Activated naive CD4-positive, alpha-beta T cell treated with anti-CD3 and anti-CD28 coated beads for 36 hours (primary cell): Measurements from ENCODE around the gene ADCY1. TPM values are rescaled to one million over a fixed set of nuclear protein-coding genes. Genes with fewer than 3 reads are reported as not detected.

Source experiments
- CTCF ChIA-PET: fragments of 350-600 bp; sonication (Branson Sonifier 250); formaldehyde crosslinking; loops from one replicate; lab custom pipeline; 2021; ENCODE audit warnings: antibody characterized with exemption; lab: Charles Lee
- DNase-seq: peaks from one replicate; pipeline ENCODE4 v3.0.0-alpha.2; 2020
- H3K27ac Mint-ChIP-seq: one replicate; pipeline ENCODE4 v1.8.0; 2021; ENCODE audit warnings: mild to moderate bottlenecking, mixed read lengths
- H3K27me3 Mint-ChIP-seq: one replicate; pipeline ENCODE4 v1.8.0; 2021; ENCODE audit warnings: low read depth, mixed read lengths
- H3K36me3 Mint-ChIP-seq: one replicate; pipeline ENCODE4 v1.8.0; 2021; ENCODE audit warnings: low read depth, mixed read lengths
- H3K4me1 Mint-ChIP-seq: one replicate; pipeline ENCODE4 v1.8.0; 2021; ENCODE audit warnings: low read depth, mixed read lengths
- H3K4me3 Mint-ChIP-seq: one replicate; pipeline ENCODE4 v1.8.0; 2021; ENCODE audit warnings: mild to moderate bottlenecking, moderate library complexity, mixed read lengths
- H3K9me3 Mint-ChIP-seq: one replicate; pipeline ENCODE4 v1.8.0; 2021; ENCODE audit warnings: mixed read lengths
- intact Hi-C: fragments of 100-400 bp; cut with micrococcal nuclease; formaldehyde crosslinking; loops from one replicate; pipeline ENCODE4 v1.15.1; 2023
- total RNA-seq, 2 experiments: library from RNA; stranded (reverse); gene quantifications; one replicate each; pipeline ENCODE4 v1.2.3, GENCODE V29; 2021

Gene ADCY1
- total RNA-seq, 2 experiments from 2014 or later: 0.29 to 0.30 TPM

DNA sequence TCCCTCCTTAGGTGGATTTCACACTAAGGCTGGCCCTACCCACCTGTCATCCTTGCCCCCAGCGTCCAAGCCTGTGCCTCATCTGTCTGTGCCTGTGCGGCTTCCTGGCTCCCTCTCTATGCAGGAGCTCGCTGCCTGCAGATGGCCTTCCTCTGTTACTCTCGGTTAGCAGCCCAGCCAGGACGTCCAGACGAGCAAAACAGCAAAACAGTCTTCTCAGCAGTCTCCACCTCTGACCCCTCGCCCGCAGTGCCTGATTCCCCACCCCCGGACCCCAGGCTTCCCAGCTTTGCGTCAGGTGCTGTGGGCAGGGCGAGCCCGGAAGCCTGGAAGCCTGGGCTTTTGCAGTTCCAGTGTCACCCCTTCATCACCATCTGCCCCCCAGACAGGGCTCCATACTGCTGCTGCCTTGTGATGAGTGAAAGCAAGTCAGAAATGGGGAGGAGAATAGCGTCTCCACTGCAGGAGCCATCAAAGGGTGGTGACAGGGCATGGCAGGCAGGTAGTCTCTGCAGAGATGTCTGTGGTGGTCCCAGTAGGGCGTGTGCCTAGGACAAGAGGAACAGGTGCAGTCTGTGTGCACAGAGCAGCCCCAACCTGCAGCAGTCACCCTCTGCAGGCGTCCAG is 88.5 kb downstream of the ADCY1 start:
- Mint-ChIP-seq H3K9me3 (no peaks in the 10 kb centered on the region), H3K4me3 (no peak overlapping the region), H3K4me1 (no peaks in the 10 kb centered on the region), H3K27ac (no peak overlapping the region), H3K36me3 (no peaks in the 10 kb centered on the region), H3K27me3 (peaks cover 2% of the 10 kb centered on the region)
- intact Hi-C loops: no loop called here
- CTCF ChIA-PET: interaction anchor here (1.0 kb wide), 1 partner anchor 191 kb away, joined by 5 read pairs; no protein-coding TSS in a partner anchor
- no peak for DNase-seq

DNA sequence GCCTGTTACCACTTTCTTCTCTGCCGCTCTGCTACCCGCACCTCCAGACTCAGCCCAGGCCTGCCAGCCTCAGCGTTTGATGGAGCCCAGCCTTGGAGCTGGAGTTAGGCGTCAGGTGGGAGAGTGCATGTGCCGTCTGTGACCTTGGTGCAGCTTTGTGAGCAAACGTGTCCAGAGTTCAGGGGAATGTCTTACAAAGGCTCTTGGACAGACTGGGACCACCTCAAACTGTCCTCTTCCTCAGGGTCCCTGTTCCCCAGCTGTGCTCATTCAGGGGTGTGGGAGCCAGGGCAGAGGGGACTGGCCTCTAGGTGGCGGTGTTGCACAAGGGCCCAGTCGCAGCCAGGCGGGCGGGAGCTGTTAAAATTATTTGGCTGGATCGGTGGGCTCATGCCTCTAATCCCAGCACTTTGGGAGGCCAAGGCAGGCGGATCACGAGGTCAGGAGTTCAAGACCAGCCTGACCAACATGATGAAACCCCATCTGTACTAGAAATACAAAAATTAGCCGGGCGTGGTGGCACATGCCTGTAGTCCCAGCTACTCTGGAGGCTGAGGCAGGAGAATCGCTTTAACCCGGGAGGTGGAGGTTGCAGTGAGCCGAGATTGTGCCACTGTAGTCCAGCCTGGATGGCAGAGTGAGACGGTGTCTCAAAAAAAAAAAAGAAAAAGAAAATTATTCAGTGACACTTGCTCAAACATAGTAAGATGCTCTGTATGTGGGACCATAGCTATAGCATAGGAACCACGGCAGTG is 89.2 kb downstream of the ADCY1 start:
- Mint-ChIP-seq H3K27ac (no peak overlapping the region), H3K27me3 (peaks cover 2% of the 10 kb centered on the region), H3K9me3 (no peaks in the 10 kb centered on the region), H3K36me3 (no peaks in the 10 kb centered on the region), H3K4me3 (no peak overlapping the region), H3K4me1 (no peaks in the 10 kb centered on the region)
- intact Hi-C loops: no loop called here
- peak; percentile 37 for DNase-seq
- CTCF ChIA-PET: interaction anchor here (1.0 kb wide), 1 partner anchor 191 kb away, joined by 5 read pairs; no protein-coding TSS in a partner anchor

GRCh38 chr7:45663965-45664633 is 89.9 kb downstream of the ADCY1 start:
- Mint-ChIP-seq H3K9me3 (no peaks in the 10 kb centered on the region), H3K27me3 (peaks cover 2% of the 10 kb centered on the region), H3K4me3 (no peak overlapping the region), H3K27ac (no peak overlapping the region), H3K4me1 (no peaks in the 10 kb centered on the region), H3K36me3 (no peaks in the 10 kb centered on the region)
- intact Hi-C loops: no loop called here
- DNase-seq: no peak
- CTCF ChIA-PET: interaction anchor here (0.7 to 1.0 kb wide), 2 partner anchors 169 to 190 kb away, joined by 3 to 5 read pairs; no protein-coding TSS in a partner anchor

DNA sequence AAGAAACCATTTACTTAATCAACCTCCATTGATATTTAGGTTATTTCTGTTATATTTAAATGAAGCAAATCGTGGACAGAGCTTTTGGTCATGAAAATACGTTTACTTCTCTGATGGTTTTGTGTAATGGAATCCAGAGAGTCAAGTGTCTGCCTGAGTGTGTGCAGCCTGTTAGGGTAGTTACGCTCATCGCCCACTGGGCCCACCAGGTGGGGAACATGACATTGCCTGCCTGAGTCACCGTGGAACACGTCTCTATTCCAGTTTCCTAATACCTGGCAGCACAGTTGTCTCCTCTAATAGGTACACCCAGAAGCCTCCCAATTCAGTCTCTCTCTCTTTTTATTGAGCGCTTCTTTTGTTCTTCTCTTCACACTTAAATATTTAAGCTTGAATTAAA is 91.0 kb downstream of the ADCY1 start:
- intact Hi-C loops: no loop called here
- Mint-ChIP-seq H3K4me1 (no peaks in the 10 kb centered on the region), H3K27ac (no peak overlapping the region), H3K36me3 (no peaks in the 10 kb centered on the region), H3K4me3 (no peak overlapping the region), H3K27me3 (peaks cover 1% of the 10 kb centered on the region), H3K9me3 (no peaks in the 10 kb centered on the region)
- no peak for DNase-seq
- CTCF ChIA-PET: no interaction called here

- no peak overlapping the region for H3K4me3 Mint-ChIP-seq
- CTCF ChIA-PET: no interaction called here
- no peak overlapping the region for H3K27ac Mint-ChIP-seq
- H3K27me3 Mint-ChIP-seq: peaks cover 5% of the 10 kb centered on the region
- intact Hi-C loops: no loop called here
- H3K4me1 Mint-ChIP-seq: no peaks in the 10 kb centered on the region
- H3K36me3 Mint-ChIP-seq: no peaks in the 10 kb centered on the region
- H3K9me3 Mint-ChIP-seq: no peaks in the 10 kb centered on the region
- DNase-seq: no peak
Observed at GRCh38 chr7:45670227-45670626, 96.1 kb downstream of the ADCY1 start.

- CTCF ChIA-PET: no interaction called here
- Mint-ChIP-seq H3K27me3 (peaks cover 5% of the 10 kb centered on the region), H3K36me3 (no peaks in the 10 kb centered on the region), H3K27ac (no peak overlapping the region), H3K4me3 (no peak overlapping the region), H3K4me1 (no peaks in the 10 kb centered on the region), H3K9me3 (no peaks in the 10 kb centered on the region)
- DNase-seq: no peak
- intact Hi-C loops: no loop called here
Observed at GRCh38 chr7:45670717-45671116, 96.5 kb downstream of the ADCY1 start.

- intact Hi-C loops: no loop called here
- Mint-ChIP-seq H3K36me3 (no peaks in the 10 kb centered on the region), H3K9me3 (no peaks in the 10 kb centered on the region), H3K27me3 (peaks cover 19% of the 10 kb centered on the region), H3K4me3 (no peak overlapping the region), H3K4me1 (no peaks in the 10 kb centered on the region), H3K27ac (no peak overlapping the region)
- no peak for DNase-seq
- CTCF ChIA-PET: no interaction called here
Observed at GRCh38 chr7:45677311-45677900, 103.2 kb downstream of the ADCY1 start.

- H3K27ac Mint-ChIP-seq: no peak overlapping the region
- no peak for DNase-seq
- no peak overlapping the region for H3K4me3 Mint-ChIP-seq
- H3K4me1 Mint-ChIP-seq: no peaks in the 10 kb centered on the region
- intact Hi-C loops: no loop called here
- no peaks in the 10 kb centered on the region for H3K9me3 Mint-ChIP-seq
- CTCF ChIA-PET: no interaction called here
- no peaks in the 10 kb centered on the region for H3K36me3 Mint-ChIP-seq
- H3K27me3 Mint-ChIP-seq: peaks cover 19% of the 10 kb centered on the region
Observed at GRCh38 chr7:45679516-45679915, 105.3 kb downstream of the ADCY1 start.

DNA sequence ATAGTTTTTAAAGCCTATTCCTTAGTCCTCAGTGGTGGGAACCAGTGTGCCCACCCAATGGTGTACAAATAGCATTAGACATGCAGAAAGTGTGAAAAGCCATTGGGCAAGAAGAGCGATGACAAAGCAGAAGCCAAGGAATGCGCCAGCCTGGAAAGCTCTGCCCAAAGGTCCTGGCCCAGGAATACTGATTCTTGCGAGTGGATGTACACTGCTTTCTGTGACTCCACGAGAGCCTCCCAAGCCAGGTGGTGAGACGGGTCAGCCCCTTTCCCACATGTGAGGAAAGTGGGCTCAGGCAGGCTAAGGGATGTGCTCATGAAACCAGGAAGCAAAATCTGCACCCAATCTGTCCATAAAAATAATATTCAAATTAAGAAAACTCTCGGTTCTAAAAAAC is 106.6 kb downstream of the ADCY1 start:
- H3K9me3 Mint-ChIP-seq: no peaks in the 10 kb centered on the region
- CTCF ChIA-PET: no interaction called here
- H3K36me3 Mint-ChIP-seq: no peaks in the 10 kb centered on the region
- DNase-seq: no peak
- no peaks in the 10 kb centered on the region for H3K4me1 Mint-ChIP-seq
- intact Hi-C loops: no loop called here
- peaks cover 19% of the 10 kb centered on the region for H3K27me3 Mint-ChIP-seq
- no peak overlapping the region for H3K27ac Mint-ChIP-seq
- H3K4me3 Mint-ChIP-seq: no peak overlapping the region

GRCh38 chr7:45681596-45682357 is 107.6 kb downstream of the ADCY1 start:
- Mint-ChIP-seq H3K27ac (no peak overlapping the region), H3K4me1 (no peaks in the 10 kb centered on the region), H3K36me3 (no peaks in the 10 kb centered on the region), H3K9me3 (no peaks in the 10 kb centered on the region), H3K4me3 (no peak overlapping the region), H3K27me3 (peaks cover 14% of the 10 kb centered on the region)
- intact Hi-C loops: no loop called here
- no peak for DNase-seq
- CTCF ChIA-PET: no interaction called here

GRCh38 chr7:45682358-45682735 is 108.2 kb downstream of the ADCY1 start:
- DNase-seq: no peak
- H3K9me3 Mint-ChIP-seq: no peaks in the 10 kb centered on the region
- CTCF ChIA-PET: no interaction called here
- H3K4me3 Mint-ChIP-seq: no peak overlapping the region
- no peak overlapping the region for H3K27ac Mint-ChIP-seq
- H3K36me3 Mint-ChIP-seq: no peaks in the 10 kb centered on the region
- intact Hi-C loops: no loop called here
- H3K4me1 Mint-ChIP-seq: no peaks in the 10 kb centered on the region
- H3K27me3 Mint-ChIP-seq: peaks cover 14% of the 10 kb centered on the region
